Stimulated activated naive CD8-positive, alpha-beta T cell treated with anti-CD3 and anti-CD28 coated beads, Interleukin-15, amount 100 ng/mL, for 72 hours (primary cell): Measurements from ENCODE around the gene CREB1.

Experiments used
- ATAC-seq: fragments of 150-1000 bp; cut with Tn5 transposase; 2 replicates; pipeline ENCODE4 v1.10.0; 2021; ENCODE audit warnings: mild to moderate bottlenecking, moderate library complexity
- DNase-seq, 2 donors: peaks; one replicate each; pipeline ENCODE4 v3.0.0; 2021 to 2022
- H3K27ac Mint-ChIP-seq, 2 donors: one replicate each; pipeline ENCODE4 v1.8.0; 2022; ENCODE audit warnings: mild to moderate bottlenecking in 2 of 2, mixed read lengths in 2 of 2, moderate library complexity in 2 of 2
- H3K27me3 Mint-ChIP-seq: one replicate; pipeline ENCODE4 v1.8.0; 2022; ENCODE audit warnings: mixed read lengths
- H3K4me1 Mint-ChIP-seq: one replicate; pipeline ENCODE4 v1.8.0; 2022; ENCODE audit warnings: mild to moderate bottlenecking, mixed read lengths
- H3K4me3 Mint-ChIP-seq, 2 donors: one replicate each; pipeline ENCODE4 v1.8.0; 2022; ENCODE audit warnings: mild to moderate bottlenecking in 2 of 2, mixed read lengths in 2 of 2, moderate library complexity in 1 of 2
- H3K9me3 Mint-ChIP-seq, 2 donors: one replicate each; pipeline ENCODE4 v1.8.0; 2022; ENCODE audit warnings: mixed read lengths in 2 of 2

CREB1 gene

GRCh38 chr2:207515671-207516070 lies 14.1 kb upstream of the CREB1 start:
- H3K27ac Mint-ChIP-seq = peak overlapping the region in 1 of 2 donors; percentile 22
- ATAC-seq = peak; percentile 77
- no peak overlapping the region for H3K4me3 Mint-ChIP-seq
- no peaks in the 10 kb centered on the region for H3K27me3 Mint-ChIP-seq
- peaks cover 0 to 7% of the 10 kb centered on the region in 2 donors for H3K9me3 Mint-ChIP-seq
- H3K4me1 Mint-ChIP-seq = peaks cover 59% of the 10 kb centered on the region
- no peak for DNase-seq

GRCh38 chr2:207516206-207516605 lies 13.6 kb upstream of the CREB1 start:
- Mint-ChIP-seq H3K27ac (peak overlapping the region in 1 of 2 donors; percentile 22), H3K4me1 (peaks cover 64% of the 10 kb centered on the region), H3K9me3 (peaks cover 0 to 7% of the 10 kb centered on the region in 2 donors), H3K4me3 (no peak overlapping the region), H3K27me3 (no peaks in the 10 kb centered on the region)
- DNase-seq (no peak), ATAC-seq (no peak)

GRCh38 chr2:207523005-207523404 lies 6.8 kb upstream of the CREB1 start:
- no peak for DNase-seq
- no peak for ATAC-seq
- H3K4me3 Mint-ChIP-seq = no peak overlapping the region
- H3K9me3 Mint-ChIP-seq = peaks cover 0 to 7% of the 10 kb centered on the region in 2 donors
- H3K27me3 Mint-ChIP-seq = no peaks in the 10 kb centered on the region
- H3K27ac Mint-ChIP-seq = no peak overlapping the region
- H3K4me1 Mint-ChIP-seq = peaks cover 42% of the 10 kb centered on the region

- Mint-ChIP-seq H3K27ac (peak overlapping the region; percentile 91 to 95), H3K4me3 (peak overlapping the region; percentile 52 to 69), H3K4me1 (peaks cover 53% of the 10 kb centered on the region), H3K9me3 (no peaks in the 10 kb centered on the region), H3K27me3 (no peaks in the 10 kb centered on the region)
- DNase-seq = no peak
- no peak for ATAC-seq
These were observed 4.5 kb upstream of the CREB1 start for GRCh38 chr2:207525296-207525695.

GRCh38 chr2:207528980-207529329 lies 807 bp upstream of the CREB1 start:
- H3K27ac Mint-ChIP-seq = peak overlapping the region; percentile 99 to 100
- H3K4me3 Mint-ChIP-seq = peak overlapping the region; percentile 93 to 99
- peaks cover 52% of the 10 kb centered on the region for H3K4me1 Mint-ChIP-seq
- no peaks in the 10 kb centered on the region for H3K9me3 Mint-ChIP-seq
- H3K27me3 Mint-ChIP-seq = no peaks in the 10 kb centered on the region
- peak in 1 of 2 donors; percentile 85 for DNase-seq
- peak; percentile 52 for ATAC-seq

- Mint-ChIP-seq H3K4me3 (peak overlapping the region; percentile 93 to 99), H3K9me3 (no peaks in the 10 kb centered on the region), H3K4me1 (peaks cover 61% of the 10 kb centered on the region), H3K27me3 (no peaks in the 10 kb centered on the region), H3K27ac (peak overlapping the region; percentile 100)
- ATAC-seq (peak; percentile 6), DNase-seq (peak; percentile 66 to 71)
These were observed 634 bp downstream of the CREB1 start for GRCh38 chr2:207530160-207531031.

GRCh38 chr2:207531032-207531952 lies 1.5 kb downstream of the CREB1 start:
- no peaks in the 10 kb centered on the region for H3K27me3 Mint-ChIP-seq
- ATAC-seq = no peak

GRCh38 chr2:207532676-207533075 lies 2.9 kb downstream of the CREB1 start:
- ATAC-seq (no peak), DNase-seq (no peak)
- H3K9me3 Mint-ChIP-seq = no peaks in the 10 kb centered on the region
- H3K4me3 Mint-ChIP-seq = peak overlapping the region; percentile 89 to 92
- H3K27me3 Mint-ChIP-seq = no peaks in the 10 kb centered on the region
- peaks cover 52% of the 10 kb centered on the region for H3K4me1 Mint-ChIP-seq
- peak overlapping the region in 1 of 2 donors; percentile 99 for H3K27ac Mint-ChIP-seq

More at GRCh38 chr2:207531032-207531952, 1.5 kb downstream of the CREB1 start:
- H3K4me1 Mint-ChIP-seq = peaks cover 53% of the 10 kb centered on the region
- H3K4me3 Mint-ChIP-seq = peak overlapping the region; percentile 89 to 92
- H3K27ac Mint-ChIP-seq = peak overlapping the region; percentile 92 to 99
- DNase-seq = peak in 1 of 2 donors; percentile 56
- H3K9me3 Mint-ChIP-seq = no peaks in the 10 kb centered on the region

- no peaks in the 10 kb centered on the region for H3K9me3 Mint-ChIP-seq
- DNase-seq = no peak
- no peak for ATAC-seq
- no peak overlapping the region for H3K27ac Mint-ChIP-seq
- H3K27me3 Mint-ChIP-seq = no peaks in the 10 kb centered on the region
- H3K4me3 Mint-ChIP-seq = peak overlapping the region; percentile 73 to 78
- peaks cover 51% of the 10 kb centered on the region for H3K4me1 Mint-ChIP-seq
These were observed 3.8 kb downstream of the CREB1 start for GRCh38 chr2:207533461-207534008.

- no peak for DNase-seq
- Mint-ChIP-seq H3K27ac (peak overlapping the region in 1 of 2 donors; percentile 40), H3K9me3 (no peaks in the 10 kb centered on the region), H3K27me3 (no peaks in the 10 kb centered on the region), H3K4me1 (peaks cover 53% of the 10 kb centered on the region), H3K4me3 (peak overlapping the region; percentile 61 to 78)
- no peak for ATAC-seq
These were observed 4.7 kb downstream of the CREB1 start for GRCh38 chr2:207534417-207534816.

- Mint-ChIP-seq H3K4me3 (no peak overlapping the region), H3K4me1 (peaks cover 55% of the 10 kb centered on the region), H3K27me3 (no peaks in the 10 kb centered on the region), H3K9me3 (no peaks in the 10 kb centered on the region), H3K27ac (no peak overlapping the region)
- ATAC-seq (no peak), DNase-seq (no peak)
These were observed 9.7 kb downstream of the CREB1 start for GRCh38 chr2:207539470-207539869.

GRCh38 chr2:207540431-207540830 lies 10.7 kb downstream of the CREB1 start:
- no peak overlapping the region for H3K4me3 Mint-ChIP-seq
- H3K27me3 Mint-ChIP-seq = no peaks in the 10 kb centered on the region
- DNase-seq = no peak
- H3K4me1 Mint-ChIP-seq = peaks cover 54% of the 10 kb centered on the region
- no peak for ATAC-seq
- no peak overlapping the region for H3K27ac Mint-ChIP-seq
- H3K9me3 Mint-ChIP-seq = no peaks in the 10 kb centered on the region

GRCh38 chr2:207541933-207542332 lies 12.2 kb downstream of the CREB1 start:
- ATAC-seq (no peak), DNase-seq (no peak)
- H3K27me3 Mint-ChIP-seq = no peaks in the 10 kb centered on the region
- no peaks in the 10 kb centered on the region for H3K9me3 Mint-ChIP-seq
- no peak overlapping the region for H3K4me3 Mint-ChIP-seq
- peaks cover 68% of the 10 kb centered on the region for H3K4me1 Mint-ChIP-seq
- no peak overlapping the region for H3K27ac Mint-ChIP-seq

- no peaks in the 10 kb centered on the region for H3K9me3 Mint-ChIP-seq
- peaks cover 66% of the 10 kb centered on the region for H3K4me1 Mint-ChIP-seq
- no peak overlapping the region for H3K27ac Mint-ChIP-seq
- H3K27me3 Mint-ChIP-seq = no peaks in the 10 kb centered on the region
- ATAC-seq (no peak), DNase-seq (no peak)
- H3K4me3 Mint-ChIP-seq = no peak overlapping the region
These were observed 13.5 kb downstream of the CREB1 start for GRCh38 chr2:207543272-207543671.

- H3K4me3 Mint-ChIP-seq = peak overlapping the region in 1 of 2 donors; percentile 31
- no peak for ATAC-seq
- no peaks in the 10 kb centered on the region for H3K9me3 Mint-ChIP-seq
- no peaks in the 10 kb centered on the region for H3K27me3 Mint-ChIP-seq
- no peak overlapping the region for H3K27ac Mint-ChIP-seq
- peaks cover 73% of the 10 kb centered on the region for H3K4me1 Mint-ChIP-seq
- DNase-seq = no peak
These were observed 17.1 kb downstream of the CREB1 start for GRCh38 chr2:207546822-207547221.
